C4-2B (cell line): ENCODE data around the gene PINLYP.
"Not testable (repeated sequence)": the region's sequence is repeated elsewhere in the genome, so short reads cannot be mapped to it uniquely, and the experiment has no call there.

ENCODE experiments used
- H3K27ac ChIP-seq: fragments of 450-650 bp; 2 replicates; pipeline ENCODE4 v1.5.1; 2017
- ZFX ChIP-seq: fragments of 450-650 bp; IDR thresholded peaks from 2 replicates; pipeline ENCODE4 v1.6.1; 2017
- TF ChIP-seq, protein P1 (sequence below): fragments of 450-650 bp; conservative IDR thresholded peaks from 2 replicates; pipeline ENCODE4 v1.5.1; 2017; ENCODE audit warnings: mild to moderate bottlenecking

The PINLYP gene

DNA sequence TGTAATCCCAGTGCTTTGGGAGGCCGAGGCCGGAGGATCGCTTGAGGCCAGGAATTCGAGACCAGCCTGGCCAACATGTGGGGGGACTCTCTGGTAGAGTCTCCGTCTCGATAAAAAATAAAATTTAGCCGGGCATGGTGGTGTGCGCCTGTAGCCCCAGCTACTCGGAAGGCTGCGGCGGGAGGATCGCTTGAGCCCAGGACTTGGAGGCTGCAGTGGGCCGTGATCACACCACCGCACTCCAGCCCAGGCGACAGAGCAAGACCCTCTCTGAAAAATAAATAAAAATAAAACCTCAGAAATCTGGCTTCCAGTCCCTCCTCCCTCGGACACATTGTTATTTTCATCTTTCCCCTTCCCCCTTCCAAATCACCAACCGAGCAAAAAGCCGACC, 20.0 kb downstream of the PINLYP start:
- H3K27ac ChIP-seq = peak overlapping the region; percentile 82
- TF ChIP-seq, protein P1, sequence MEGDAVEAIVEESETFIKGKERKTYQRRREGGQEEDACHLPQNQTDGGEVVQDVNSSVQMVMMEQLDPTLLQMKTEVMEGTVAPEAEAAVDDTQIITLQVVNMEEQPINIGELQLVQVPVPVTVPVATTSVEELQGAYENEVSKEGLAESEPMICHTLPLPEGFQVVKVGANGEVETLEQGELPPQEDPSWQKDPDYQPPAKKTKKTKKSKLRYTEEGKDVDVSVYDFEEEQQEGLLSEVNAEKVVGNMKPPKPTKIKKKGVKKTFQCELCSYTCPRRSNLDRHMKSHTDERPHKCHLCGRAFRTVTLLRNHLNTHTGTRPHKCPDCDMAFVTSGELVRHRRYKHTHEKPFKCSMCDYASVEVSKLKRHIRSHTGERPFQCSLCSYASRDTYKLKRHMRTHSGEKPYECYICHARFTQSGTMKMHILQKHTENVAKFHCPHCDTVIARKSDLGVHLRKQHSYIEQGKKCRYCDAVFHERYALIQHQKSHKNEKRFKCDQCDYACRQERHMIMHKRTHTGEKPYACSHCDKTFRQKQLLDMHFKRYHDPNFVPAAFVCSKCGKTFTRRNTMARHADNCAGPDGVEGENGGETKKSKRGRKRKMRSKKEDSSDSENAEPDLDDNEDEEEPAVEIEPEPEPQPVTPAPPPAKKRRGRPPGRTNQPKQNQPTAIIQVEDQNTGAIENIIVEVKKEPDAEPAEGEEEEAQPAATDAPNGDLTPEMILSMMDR = no peak
- no peak for TF ChIP-seq ZFX

DNA sequence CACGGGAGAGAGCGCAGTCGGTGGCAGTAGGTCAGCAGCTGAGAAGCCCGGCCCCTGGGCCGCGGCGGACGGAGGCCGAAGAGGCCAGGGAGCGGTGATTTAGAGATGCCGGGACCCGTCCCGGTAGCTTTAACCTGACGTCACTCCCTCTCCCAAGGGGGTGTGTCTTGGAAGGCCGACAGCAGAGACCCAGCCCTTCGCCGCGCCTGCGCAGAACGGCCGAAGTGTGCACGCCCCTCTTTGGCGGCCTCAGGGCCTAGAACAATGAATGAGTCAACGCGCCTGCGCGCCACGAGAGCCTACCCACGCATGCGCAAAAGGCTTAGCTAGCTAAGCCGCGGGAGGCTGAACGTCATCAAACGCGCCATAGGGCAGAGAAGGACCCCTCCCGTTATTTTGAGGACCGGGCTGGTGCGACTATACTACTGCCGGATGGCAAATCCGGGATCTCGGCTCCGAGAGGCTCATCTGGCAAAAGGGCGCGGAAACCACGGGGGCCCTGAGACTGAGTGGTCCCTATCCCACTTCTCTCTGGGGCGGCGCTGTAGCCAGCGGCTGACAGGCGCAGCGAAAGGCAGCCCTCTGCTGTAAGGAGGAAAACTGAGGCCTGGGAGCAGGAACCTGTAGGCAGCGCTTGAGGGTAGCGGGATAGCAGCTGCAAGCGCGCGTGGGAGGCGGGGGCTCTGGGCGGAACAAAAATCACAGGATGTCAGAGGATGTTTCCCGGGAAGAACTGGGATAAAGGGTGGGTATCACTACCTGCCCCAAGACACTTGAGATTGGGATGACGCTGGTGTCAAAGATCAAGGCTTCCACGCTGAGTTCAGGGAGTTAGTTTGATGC, 20.6 kb downstream of the PINLYP start, which contains the start of the genes IRGQ and ZNF576:
Gene IRGQ (minus strand): TSS at position 136 of the 843 bp plus-strand sequence. CDS start 796 bp downstream, outside the sequence.
Gene ZNF576 (plus strand): TSS at position 597 of the 843 bp plus-strand sequence. CDS start 514 bp downstream, outside the sequence.
- peak within 1 kb of the TSS; percentile 82 for H3K27ac ChIP-seq
- TF ChIP-seq ZFX = no peak
- TF ChIP-seq, protein P1 = no peak

DNA sequence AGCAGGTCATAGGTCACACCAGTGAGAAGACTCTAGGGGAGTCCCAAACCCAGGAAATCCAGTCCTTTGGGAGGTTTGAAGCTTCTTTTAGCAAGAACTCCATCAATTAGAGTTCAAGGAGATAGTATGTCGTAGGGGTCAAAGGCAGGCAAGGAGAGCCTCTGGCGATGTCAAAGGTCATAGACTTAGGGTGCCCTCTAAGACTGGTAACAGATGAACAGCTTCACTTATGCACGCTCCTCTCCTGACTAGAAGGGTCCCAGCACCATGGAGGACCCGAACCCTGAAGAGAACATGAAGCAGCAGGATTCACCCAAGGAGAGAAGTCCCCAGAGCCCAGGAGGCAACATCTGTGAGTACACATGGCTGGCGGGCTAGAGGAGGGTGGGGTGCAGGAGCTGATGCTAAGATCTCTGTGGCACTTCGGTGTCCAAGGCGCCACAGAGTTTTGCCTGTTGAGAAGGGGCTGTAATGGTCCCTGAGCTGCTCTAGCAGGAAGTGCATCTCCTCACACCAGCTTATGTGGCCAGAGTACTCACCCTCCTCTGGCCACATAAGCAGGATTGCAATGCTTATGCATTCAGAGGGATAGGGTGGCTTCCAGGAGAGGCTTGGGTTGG, 21.4 kb downstream of the PINLYP start:
- TF ChIP-seq, protein P1 = no peak
- no peak for TF ChIP-seq ZFX
- H3K27ac ChIP-seq = peak overlapping the region; percentile 82

- TF ChIP-seq ZFX = no peak
- TF ChIP-seq, protein P1 = no peak
- no peak overlapping the region for H3K27ac ChIP-seq
Measured at GRCh38 chr19:43597876-43598275, 22.3 kb downstream of the PINLYP start.

DNA sequence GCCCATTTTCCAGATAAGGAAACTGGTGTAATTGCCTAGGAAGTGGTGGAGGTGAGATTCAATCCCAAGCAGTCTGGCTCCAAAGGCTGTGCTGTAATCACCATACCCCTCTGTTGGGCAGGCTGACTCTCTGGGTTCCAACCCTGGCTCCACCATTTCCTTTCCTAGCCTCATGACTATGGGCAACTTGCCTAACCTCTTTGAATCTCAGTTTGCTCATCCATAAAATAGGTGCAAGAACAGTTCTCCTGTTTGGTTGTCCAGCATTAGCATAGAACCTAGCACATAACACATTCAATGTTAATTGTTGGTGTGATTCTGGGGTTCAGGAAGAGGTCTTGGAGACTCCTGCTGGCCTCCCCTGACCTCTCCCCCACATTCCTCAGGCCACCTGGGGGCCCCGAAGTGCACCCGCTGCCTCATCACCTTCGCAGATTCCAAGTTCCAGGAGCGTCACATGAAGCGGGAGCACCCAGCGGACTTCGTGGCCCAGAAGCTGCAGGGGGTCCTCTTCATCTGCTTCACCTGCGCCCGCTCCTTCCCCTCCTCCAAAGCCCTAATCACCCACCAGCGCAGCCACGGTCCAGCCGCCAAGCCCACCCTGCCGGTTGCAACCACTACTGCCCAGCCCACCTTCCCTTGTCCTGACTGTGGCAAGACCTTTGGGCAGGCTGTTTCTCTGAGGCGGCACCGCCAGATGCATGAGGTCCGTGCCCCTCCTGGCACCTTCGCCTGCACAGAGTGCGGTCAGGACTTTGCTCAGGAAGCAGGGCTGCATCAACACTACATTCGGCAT, 23.0 kb downstream of the PINLYP start:
- TF ChIP-seq, protein P1 = no peak
- no peak for TF ChIP-seq ZFX
- no peak overlapping the region for H3K27ac ChIP-seq

DNA sequence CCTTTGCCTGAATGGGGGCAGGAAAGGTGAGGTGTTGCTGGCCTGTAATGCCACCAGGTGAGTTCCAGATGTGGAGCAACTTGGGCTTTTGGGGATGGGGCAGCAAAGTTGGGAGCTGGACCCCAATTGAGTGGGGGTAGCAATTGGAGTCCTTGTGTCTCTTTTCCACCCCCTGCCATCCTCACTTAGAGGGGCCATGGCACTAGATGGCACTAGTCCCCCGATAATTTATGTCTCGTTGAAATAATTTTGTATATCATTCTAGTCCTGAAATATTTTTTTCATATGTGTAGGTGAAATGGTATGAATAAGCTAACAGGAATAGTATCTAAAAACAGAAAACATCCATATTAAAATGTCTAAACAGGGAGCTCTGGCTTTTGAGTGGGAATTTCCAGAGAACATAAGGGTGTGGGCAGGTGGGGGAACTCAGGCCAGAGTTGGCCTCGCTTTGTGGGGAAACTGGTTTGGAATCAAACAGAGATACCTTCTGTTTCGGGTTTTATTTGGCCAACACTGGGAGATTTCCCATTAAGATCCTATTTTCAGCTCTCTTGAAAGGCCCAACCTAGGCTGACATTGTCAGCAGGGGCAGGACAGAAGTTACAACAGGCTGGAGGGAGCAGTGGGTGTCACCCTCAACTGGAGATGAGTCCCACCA, 24.2 kb downstream of the PINLYP start:
- H3K27ac ChIP-seq = no peak overlapping the region
- TF ChIP-seq, protein P1 = no peak
- TF ChIP-seq ZFX = no peak

DNA sequence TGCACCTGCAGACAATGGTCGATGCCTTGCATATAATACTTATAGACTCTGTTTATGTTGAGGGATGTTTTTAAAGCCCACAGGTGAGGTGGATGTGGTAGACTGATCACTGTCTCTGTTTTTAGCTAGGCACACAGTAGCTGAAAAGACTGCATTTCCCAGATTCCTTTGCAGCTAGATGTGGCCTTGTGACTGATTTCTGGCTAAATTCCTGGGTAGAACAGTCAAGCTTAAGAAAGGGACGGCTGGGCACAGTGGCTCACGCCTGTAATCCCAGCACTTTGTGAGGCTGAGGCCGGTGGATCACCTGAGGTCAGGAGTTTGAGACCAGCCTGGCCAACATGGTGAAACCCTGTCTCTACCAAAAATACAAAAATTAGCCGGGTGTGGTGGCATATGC, 24.7 kb downstream of the PINLYP start:
- H3K27ac ChIP-seq = not testable (repeated sequence)
